HG03196 (cell line): ENCODE measurements around the gene MBD6.

Experiments used
- ATAC-seq: cut with Tn5 transposase; IDR thresholded peaks from one replicate; pipeline ENCODE4 v1.9.1; 2021; ENCODE audit not compliant: unreplicated experiment

Gene MBD6

GRCh38 chr12:57522011-57522886 is at the start of gene MBD6:
Gene MBD6, plus strand, starts transcription at chr12:57522824. Its CDS starts 1,480 bp downstream, at chr12:57524304.
- peak; percentile 37 for ATAC-seq

DNA sequence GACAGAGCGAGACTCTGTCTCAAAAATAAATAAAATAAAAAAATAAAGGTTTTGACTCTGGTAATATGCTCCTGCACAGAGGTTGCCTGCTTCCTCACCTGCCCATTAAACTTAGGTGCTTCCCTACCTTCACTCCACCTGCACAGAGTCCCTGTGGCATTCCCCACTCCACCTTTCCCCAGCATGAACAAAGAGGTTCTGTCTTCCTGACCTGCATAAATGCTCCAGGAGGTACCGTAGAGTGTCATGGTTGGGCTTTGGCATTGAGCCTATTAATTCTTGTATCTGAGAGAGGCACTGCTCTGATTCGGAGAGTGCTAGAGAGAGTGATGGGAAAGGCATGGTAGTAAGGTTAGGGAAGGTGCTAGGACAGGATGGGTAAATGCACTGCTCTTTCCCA is 49.2 kb upstream of the MBD6 start:
- no peak for ATAC-seq

DNA sequence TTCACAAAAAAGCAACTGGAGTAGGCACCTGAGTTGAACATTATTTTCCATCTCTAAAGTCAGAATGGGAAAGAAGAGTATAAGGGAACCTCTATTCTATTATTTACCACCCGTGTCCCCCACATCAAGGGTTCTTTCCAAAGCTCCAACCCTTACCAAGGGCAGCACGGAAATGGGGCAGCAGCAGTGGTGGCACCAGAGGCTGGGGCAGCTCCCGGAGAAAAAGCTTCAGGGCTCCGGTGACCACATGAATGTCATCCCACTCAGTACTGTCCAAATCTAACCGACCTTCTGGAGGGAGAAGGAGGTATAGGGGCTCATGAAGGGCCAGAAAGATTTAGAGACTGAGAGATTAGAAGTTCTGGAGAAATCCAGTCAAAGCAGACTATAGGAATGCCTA is 48.7 kb upstream of the MBD6 start:
- ATAC-seq: no peak

GRCh38 chr12:57474430-57474829 is 48.2 kb upstream of the MBD6 start:
- no peak for ATAC-seq

DNA sequence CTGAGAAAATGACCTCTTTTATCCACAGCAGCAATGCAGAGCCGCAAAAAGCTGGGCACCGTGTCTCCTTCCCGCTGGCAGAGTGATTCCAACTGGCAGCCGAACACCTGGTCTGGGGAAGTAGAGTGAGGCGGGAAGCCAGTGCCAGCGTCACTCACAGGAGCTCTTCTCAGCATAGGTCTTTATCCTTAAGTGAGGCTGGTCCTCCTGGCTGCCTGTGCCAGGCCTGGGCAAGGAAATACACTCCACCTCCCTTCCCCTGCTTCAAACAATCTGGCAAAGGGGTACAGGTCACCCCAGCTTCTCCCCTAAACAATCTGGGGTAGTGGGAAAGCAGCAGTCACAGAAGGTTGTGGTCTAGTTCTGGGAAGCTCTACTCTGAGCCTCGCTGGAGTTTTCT is 47.8 kb upstream of the MBD6 start:
- ATAC-seq: no peak

DNA sequence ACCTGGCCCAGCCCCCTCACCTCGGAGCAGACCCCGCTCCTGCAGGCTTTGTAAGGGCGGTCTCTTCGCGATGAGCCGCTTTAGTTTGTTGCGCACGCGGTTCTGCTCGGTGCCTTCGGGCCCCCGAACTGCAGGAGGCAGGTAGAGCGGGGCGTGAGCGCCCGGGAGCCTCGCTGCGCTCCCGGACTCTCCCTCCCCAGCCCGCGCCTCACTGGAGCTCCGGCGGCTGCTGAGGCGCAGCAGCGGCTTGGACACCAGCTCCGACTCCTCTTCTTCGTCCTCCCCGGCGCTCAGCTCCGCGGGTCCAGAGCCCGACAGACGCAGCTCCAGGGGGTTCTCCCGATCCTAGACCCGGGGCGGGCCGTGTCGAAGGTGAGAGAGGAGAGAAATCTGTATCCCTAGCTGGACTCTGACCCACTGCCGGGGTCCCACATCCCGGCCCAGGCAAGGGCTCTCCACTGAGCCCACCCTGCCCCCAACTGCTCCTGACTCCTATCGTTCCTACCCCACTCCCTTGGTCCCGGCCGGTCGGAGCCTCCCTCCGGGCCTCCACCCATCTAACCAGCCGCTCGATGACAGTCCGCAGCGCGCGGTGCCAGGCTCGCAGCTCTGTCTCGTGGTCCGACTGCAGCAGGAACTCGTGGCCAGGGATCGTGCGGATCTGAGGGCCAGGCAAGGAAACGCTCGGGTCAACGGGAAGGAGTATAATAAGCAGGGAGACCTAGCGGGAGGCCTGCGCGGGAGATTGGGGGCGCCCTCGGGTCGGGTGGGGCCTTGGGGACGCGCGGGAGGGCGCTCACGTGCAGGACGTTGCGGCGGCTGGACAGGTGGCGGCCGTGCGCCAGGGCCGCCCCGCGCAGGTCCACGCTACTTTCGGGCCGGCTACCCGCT is 47.1 kb upstream of the MBD6 start:
- no peak for ATAC-seq

DNA sequence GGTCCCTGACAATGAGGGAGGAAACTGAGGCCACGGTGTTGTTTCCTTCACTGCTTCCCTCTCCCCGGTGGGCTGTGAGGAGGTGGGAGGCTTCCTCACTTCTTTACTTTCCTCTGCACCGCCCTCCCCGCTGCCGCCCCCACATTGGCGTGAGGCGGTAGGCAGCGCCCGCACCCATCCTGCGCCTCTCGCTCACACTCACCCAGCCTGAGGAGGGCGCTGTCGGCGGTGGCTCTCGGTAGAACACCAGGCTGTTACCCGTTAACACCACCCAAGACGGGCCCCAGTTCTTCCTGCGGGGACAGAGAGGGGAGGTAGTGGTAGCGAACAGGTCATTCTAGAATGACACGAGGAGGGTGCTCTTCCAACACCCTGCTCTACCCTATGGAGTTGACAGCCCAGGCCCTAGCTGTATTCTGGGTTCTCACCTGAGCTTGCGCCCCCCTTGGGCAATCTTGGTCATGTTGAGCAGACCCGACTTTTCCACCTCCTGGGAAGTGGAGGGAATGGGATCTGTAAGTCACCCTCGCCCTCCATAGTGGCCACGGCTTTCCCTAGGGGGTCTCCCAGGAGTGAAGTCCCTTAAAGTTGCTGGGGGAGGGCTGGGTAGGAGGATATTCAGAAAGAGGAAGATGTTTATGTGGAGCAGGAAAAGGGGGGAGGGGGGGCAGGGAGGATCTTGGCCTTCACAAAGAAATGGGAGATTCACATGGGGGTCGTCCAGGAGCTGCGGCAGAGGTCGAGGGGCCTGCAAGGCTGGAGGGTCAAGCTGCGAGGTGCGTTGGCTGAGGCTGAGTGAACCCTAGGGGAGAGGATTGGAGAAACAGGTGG is 46.2 kb upstream of the MBD6 start:
- no peak for ATAC-seq

GRCh38 chr12:57476993-57477709 is 45.5 kb upstream of the MBD6 start:
- no peak for ATAC-seq

DNA sequence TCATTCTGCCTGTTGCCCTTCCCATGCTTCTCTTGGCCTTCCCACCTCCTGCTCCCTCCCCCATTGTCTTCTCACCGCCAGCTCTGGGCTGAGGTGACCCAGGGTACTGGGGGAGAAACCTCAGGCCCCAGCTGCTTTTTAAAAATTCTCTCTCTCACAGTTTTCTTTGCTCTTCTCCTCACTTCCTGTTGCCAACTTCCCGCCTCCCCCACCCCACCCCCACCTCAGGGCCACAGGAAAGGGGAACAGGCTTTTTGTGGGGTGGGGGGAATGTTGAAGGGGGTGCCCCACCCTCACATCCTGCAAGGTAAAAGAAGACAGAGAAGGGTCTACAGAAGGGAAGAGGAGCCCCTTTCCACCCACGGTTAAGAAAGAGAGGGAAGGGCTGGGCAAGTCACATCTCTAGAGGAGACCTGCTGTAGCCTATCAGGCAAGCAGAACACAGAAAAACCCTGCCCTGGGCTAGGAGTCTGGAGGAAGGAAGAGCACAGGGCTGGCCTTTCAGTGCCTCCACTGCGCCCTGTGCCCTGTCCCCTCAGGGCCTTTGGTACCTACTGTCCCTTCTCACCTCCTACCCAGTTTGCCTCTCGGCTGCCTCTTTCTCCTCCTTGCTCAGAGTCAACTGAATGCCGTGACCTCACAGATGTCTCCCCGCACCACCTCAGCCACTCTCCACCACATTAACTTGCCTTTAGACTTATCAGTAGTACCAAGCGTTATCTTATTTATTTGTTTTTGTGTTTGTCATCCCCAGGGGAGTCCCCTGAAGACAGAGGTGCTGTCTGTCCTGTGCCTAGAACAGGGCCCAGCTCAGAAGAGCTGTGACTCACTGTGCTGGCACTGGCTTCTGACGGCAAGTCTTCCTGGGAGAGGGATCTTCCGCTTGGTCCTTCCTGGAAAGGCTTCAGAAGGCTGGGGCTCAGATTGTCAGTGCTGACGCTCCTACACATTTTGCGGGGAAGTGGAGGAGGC is 44.6 kb upstream of the MBD6 start:
- peak; percentile 36 for ATAC-seq

GRCh38 chr12:57479043-57479375 is 43.6 kb upstream of the MBD6 start:
- ATAC-seq: no peak

GRCh38 chr12:57479376-57480115 is 43.1 kb upstream of the MBD6 start, which contains the start of gene ARHGAP9:
Gene ARHGAP9, minus strand, starts transcription at chr12:57479866. Its CDS starts 460 bp downstream, at chr12:57479406.
- ATAC-seq: peak; percentile 39

GRCh38 chr12:57481671-57482070 is 41.0 kb upstream of the MBD6 start:
- no peak for ATAC-seq

DNA sequence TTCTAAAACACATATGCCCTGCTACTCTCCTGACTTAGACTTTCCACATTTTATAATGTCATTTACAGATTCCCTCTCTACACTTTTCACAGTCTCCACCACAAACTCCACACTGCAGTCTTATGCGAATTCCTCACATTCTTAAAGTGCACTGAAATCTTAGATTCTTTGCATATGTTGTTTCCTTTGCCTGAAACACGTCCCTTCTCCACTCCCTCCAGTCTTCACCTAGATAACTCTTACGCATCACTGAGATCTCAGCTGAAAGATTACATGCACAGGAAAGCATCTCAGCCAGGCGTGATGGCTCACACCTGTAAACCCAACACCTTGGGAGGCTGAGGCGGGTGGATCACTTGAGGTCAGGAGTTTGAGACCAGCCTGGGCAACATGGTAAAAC is 39.2 kb upstream of the MBD6 start:
- no peak for ATAC-seq

GRCh38 chr12:57485695-57486094 is 36.9 kb upstream of the MBD6 start:
- no peak for ATAC-seq

DNA sequence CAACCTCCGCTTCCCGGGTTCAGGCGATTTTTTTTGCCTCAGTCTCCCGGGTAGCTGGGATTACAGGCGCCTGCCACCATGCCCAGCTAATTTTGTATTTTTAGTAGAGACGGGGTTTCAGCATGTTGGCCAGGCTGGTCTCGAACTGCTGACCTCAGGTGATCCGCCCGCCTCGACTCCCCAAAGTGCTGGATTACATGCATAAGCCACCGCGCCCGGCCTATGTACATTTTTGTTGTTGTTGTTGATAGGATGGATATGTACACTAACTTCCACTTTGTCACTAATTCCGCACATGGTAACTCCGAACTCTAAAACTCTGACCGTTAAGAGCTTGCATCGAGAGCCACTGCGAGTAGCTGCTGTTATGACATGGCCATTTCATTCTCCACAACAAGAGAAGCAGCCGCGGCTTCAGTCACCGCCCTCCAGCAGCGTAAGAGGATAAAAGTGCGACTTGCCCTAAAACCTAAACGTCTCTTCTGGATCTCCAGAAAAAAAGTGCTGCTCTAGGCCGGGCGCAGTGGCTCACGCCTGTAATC is 35.5 kb upstream of the MBD6 start:
- ATAC-seq: no peak

DNA sequence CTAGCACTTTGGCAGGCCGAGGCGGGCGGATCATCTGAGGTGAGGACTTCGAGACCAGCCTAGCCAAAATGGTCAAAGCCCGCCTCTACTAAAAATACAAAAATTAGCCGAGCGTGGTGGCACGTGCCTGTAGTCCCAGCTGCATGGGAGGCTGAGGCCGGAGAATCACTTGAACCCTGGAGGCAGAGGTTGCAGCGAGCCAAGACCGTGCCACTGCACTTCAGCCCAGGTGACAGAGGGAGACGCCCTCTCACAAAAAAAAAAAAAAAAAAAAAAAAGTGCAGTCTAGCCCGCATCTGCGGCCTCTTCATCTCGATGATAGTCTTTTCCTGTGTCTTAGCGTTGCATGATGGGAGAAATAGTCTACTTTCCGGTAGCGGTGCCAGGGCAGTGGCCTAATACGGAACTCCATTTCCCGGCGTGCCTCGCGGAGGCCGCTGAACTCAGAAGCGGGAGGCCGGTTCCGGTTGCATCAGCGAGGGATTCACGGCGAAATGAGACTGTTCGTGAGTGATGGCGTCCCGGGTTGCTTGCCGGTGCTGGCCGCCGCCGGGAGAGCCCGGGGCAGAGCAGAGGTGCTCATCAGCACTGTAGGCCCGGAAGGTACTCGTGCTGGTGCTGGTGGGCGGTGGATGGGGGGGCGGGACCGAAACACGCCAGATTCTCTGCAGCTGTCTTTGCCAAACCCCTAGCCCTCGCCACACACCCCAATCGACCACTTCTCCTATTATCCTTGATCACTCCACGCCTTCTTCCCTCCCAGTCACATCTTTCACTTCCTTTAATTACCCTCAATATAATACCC is 34.8 kb upstream of the MBD6 start, which contains the start of gene MARS1:
TSS of gene MARS1 (plus strand) at position 472 of the 805 bp plus-strand sequence. CDS start at position 495, 23 bp downstream.
- peak; percentile 97 for ATAC-seq

DNA sequence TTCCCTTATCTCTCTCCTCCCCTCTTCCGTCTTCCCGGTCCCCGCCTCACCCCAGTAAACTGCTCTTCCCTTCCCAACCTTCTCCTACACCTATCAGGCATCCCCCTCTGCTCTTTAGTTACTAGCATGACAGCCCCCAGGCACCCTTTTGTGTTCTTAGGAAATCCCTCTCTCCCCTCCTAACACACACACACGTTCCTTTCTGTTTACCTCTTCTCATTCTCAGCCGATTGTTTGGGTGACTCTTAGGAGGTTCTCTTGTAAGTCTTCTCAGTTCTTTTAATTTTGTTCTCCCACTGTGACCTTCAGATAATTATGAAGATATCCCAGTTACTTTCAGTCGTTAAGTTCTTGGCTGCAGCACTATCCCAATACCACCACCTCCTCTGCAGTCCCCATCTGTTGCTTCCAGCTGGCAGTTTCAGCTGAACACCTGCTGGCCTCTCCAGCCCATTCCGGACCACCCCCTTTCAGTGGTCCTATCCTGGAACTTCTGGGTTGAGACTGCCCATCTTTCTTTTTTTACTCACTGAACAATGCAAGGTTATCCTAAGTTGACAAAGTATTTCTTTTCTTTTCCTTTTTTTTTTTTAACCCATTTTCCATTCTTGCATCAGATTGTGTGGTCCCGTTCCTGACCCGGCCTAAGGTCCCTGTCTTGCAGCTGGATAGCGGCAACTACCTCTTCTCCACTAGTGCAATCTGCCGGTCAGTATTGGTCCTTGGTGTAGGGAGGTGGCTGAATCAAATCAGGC is 34.0 kb upstream of the MBD6 start:
- no peak for ATAC-seq
